Umbilical cord (tissue), 2 donors: ENCODE data around the gene ATG16L1. TPM values are rescaled to one million over a fixed set of nuclear protein-coding genes. Genes with fewer than 3 reads are reported as not detected.

Source experiments
- DNase-seq: peaks from one replicate; pipeline ENCODE4 v3.0.0-alpha.2; 2015; ENCODE audit warnings: low spot score
- total RNA-seq: library from RNA; depleted of rRNA; stranded (reverse); fragments of >200 nt; gene quantifications from one replicate; pipeline ENCODE4 v1.2.3, GENCODE V29; 2014; ENCODE audit warnings: low replicate concordance; ENCODE audit not compliant: insufficient read depth

ATG16L1 gene
- total RNA-seq, 1 donor from 2014 or later: 36.4 TPM

GRCh38 chr2:233260661-233261060 is 9.2 kb downstream of the ATG16L1 start:
- no peak for DNase-seq

GRCh38 chr2:233261819-233262555 is 10.5 kb downstream of the ATG16L1 start:
- no peak for DNase-seq

GRCh38 chr2:233262562-233262961 is 11.1 kb downstream of the ATG16L1 start:
- DNase-seq: no peak

GRCh38 chr2:233263045-233263570 is 11.6 kb downstream of the ATG16L1 start:
- DNase-seq: no peak

GRCh38 chr2:233264667-233265066 is 13.2 kb downstream of the ATG16L1 start:
- DNase-seq: no peak

GRCh38 chr2:233265899-233266431 is 14.5 kb downstream of the ATG16L1 start:
- DNase-seq: no peak

- DNase-seq: no peak
These were observed 15.0 kb downstream of the ATG16L1 start for GRCh38 chr2:233266481-233266880.

GRCh38 chr2:233267516-233268245 is 16.2 kb downstream of the ATG16L1 start:
- DNase-seq: no peak

GRCh38 chr2:233270366-233270765 is 18.9 kb downstream of the ATG16L1 start:
- DNase-seq: no peak

GRCh38 chr2:233270951-233271350 is 19.5 kb downstream of the ATG16L1 start:
- DNase-seq: no peak

- DNase-seq: no peak
These were observed 20.2 kb downstream of the ATG16L1 start for GRCh38 chr2:233271693-233272092.

- no peak for DNase-seq
These were observed 21.6 kb downstream of the ATG16L1 start for GRCh38 chr2:233273120-233273519.

GRCh38 chr2:233275223-233275622 is 23.8 kb downstream of the ATG16L1 start:
- no peak for DNase-seq

- DNase-seq: no peak
These were observed 27.4 kb downstream of the ATG16L1 start for GRCh38 chr2:233278921-233279320.

GRCh38 chr2:233280114-233280693 is 28.7 kb downstream of the ATG16L1 start:
- no peak for DNase-seq

GRCh38 chr2:233281553-233281952 is 30.1 kb downstream of the ATG16L1 start:
- no peak for DNase-seq

GRCh38 chr2:233281992-233282603 is 30.6 kb downstream of the ATG16L1 start:
- DNase-seq: no peak

GRCh38 chr2:233285921-233286320 is 34.4 kb downstream of the ATG16L1 start:
- no peak for DNase-seq

GRCh38 chr2:233287871-233288270 is 36.4 kb downstream of the ATG16L1 start:
- no peak for DNase-seq

GRCh38 chr2:233288663-233289062 is 37.2 kb downstream of the ATG16L1 start:
- DNase-seq: no peak

GRCh38 chr2:233289648-233290047 is 38.2 kb downstream of the ATG16L1 start:
- no peak for DNase-seq
